Esophagus muscularis mucosa (tissue), 4 donors: ENCODE measurements around the gene CYBA. TPM values are rescaled to one million over a fixed set of nuclear protein-coding genes. Genes with fewer than 3 reads are reported as not detected.

Experiments used
- DNase-seq: peaks from one replicate; pipeline ENCODE4 v3.0.0-alpha.2; 2017; ENCODE audit errors: extremely low spot score
- H3K27ac ChIP-seq, 4 donors: fragments of 200-600 bp; sonication (generic); replicated peaks in 1 of 4; 1 replicate in 3 of 4; 2 replicates in 1 of 4; pipeline ENCODE4 v1.5.1; 2016 to 2019; ENCODE audit warnings: mild to moderate bottlenecking in 1 of 4
- H3K27me3 ChIP-seq, 4 donors: fragments of 200-600 bp; sonication (generic); one replicate each; pipeline versions ENCODE4 v1.5.1 to v1.6.0; 2016 to 2019
- H3K36me3 ChIP-seq, 4 donors: fragments of 200-600 bp; sonication (generic); one replicate each; pipeline ENCODE4 v1.5.1; 2016 to 2019
- H3K4me1 ChIP-seq, 4 donors: fragments of 200-600 bp; sonication (generic); one replicate each; pipeline ENCODE4 v1.5.1; 2016 to 2019
- H3K4me3 ChIP-seq, 4 donors: fragments of 200-600 bp; sonication (generic); 1 replicate in 2 of 4; 2 replicates in 2 of 4; pipeline ENCODE4 v1.5.1; 2016 to 2019; ENCODE audit warnings: mild to moderate bottlenecking in 4 of 4, moderate library complexity in 1 of 4
- H3K9me3 ChIP-seq, 4 donors: fragments of 200-600 bp; sonication (generic); 1 replicate in 3 of 4; 2 replicates in 1 of 4; pipeline ENCODE4 v1.5.1; 2016 to 2019
- EP300 ChIP-seq: sonication (generic); formaldehyde crosslinking; IDR thresholded peaks from one replicate; pipeline ENCODE4 v1.6.1; 2017; ENCODE audit warnings: antibody characterized with exemption
- POLR2A ChIP-seq: fragments of 450-650 bp; IDR thresholded peaks from one replicate; pipeline ENCODE4 v1.6.1; 2017; ENCODE audit warnings: antibody characterized with exemption, moderate library complexity, mild to moderate bottlenecking, low read depth
- POLR2AphosphoS5 ChIP-seq, 2 donors: sonication (generic); formaldehyde crosslinking; IDR thresholded peaks; one replicate each; pipeline ENCODE4 v1.6.1; 2017; ENCODE audit warnings: antibody characterized with exemption in 2 of 2
- WGBS: methylation state at CpG from one replicate; pipeline ENCODE4 v1.1.5; 2018; 5-methylcytosine and 5-hydroxymethylcytosine counted together
- intact Hi-C: fragments of 100-400 bp; cut with DNase I; formaldehyde crosslinking; loops from one replicate; pipeline ENCODE4 v1.15.1; 2023
- total RNA-seq, 4 donors: library from RNA; depleted of rRNA; stranded (reverse); fragments of >200 nt; gene quantifications; one replicate each; pipeline versions ENCODE4 v1.1.0 to v1.2.1, GENCODE V29; 2016
- TF ChIP-seq, protein P1 (sequence below), 3 experiments: fragments of 200-600 bp in 2 of 3; fragments of 450-650 bp in 1 of 3; sonication (generic) in 2 of 3; IDR thresholded peaks; one replicate each; pipeline ENCODE4 v1.5.1; 2017 to 2019; ENCODE audit warnings: antibody characterized with exemption in 3 of 3, mild to moderate bottlenecking in 2 of 3, moderate library complexity in 1 of 3

Gene CYBA
- total RNA-seq, 4 donors from 2014 or later = 46.5 to 156 (median 99.2) TPM

- WGBS = 89% methylated on average over 3 of the region's 3 CpGs
- intact Hi-C loops = no loop called here
- Histone ChIP-seq H3K4me3 (no peak overlapping the region), H3K27me3 (no peaks in the 10 kb centered on the region), H3K36me3 (peaks cover 26 to 65% (median 42%) of the 10 kb centered on the region in 4 donors), H3K4me1 (peaks cover 21 to 40% (median 30%) of the 10 kb centered on the region in 4 donors), H3K9me3 (no peaks in the 10 kb centered on the region), H3K27ac (no peak overlapping the region)
- TF ChIP-seq EP300 = no peak
- no peak for TF ChIP-seq POLR2AphosphoS5 (IDR thresholded peaks at IDR 0.05)
- no peak for TF ChIP-seq POLR2A
- TF ChIP-seq, protein P1, sequence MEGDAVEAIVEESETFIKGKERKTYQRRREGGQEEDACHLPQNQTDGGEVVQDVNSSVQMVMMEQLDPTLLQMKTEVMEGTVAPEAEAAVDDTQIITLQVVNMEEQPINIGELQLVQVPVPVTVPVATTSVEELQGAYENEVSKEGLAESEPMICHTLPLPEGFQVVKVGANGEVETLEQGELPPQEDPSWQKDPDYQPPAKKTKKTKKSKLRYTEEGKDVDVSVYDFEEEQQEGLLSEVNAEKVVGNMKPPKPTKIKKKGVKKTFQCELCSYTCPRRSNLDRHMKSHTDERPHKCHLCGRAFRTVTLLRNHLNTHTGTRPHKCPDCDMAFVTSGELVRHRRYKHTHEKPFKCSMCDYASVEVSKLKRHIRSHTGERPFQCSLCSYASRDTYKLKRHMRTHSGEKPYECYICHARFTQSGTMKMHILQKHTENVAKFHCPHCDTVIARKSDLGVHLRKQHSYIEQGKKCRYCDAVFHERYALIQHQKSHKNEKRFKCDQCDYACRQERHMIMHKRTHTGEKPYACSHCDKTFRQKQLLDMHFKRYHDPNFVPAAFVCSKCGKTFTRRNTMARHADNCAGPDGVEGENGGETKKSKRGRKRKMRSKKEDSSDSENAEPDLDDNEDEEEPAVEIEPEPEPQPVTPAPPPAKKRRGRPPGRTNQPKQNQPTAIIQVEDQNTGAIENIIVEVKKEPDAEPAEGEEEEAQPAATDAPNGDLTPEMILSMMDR (IDR thresholded peaks at IDR 0.05) = no peak
- DNase-seq = no peak
Observed at GRCh38 chr16:88596483-88596882, 54.4 kb downstream of the CYBA start.

DNA sequence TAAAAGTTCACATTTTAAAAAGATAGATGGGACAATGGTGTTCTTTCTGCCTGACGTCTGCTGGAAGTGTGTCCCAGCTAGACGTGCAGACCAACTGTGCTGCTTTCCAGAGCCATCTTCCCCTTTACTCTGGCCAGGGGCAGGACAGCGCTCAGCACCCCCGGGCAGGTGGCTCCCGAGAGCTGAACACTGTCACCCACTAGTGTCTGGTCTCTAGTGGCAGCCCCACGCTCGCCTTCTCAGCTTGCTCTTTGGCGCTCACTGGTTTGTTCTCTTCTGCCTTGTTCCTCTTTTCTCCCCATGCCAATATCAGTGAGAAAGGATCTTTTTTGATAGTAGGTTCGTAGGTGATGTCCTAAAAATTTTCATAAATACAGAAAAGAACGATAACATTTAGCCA is 54.9 kb downstream of the CYBA start:
- Histone ChIP-seq H3K27me3 (no peaks in the 10 kb centered on the region), H3K27ac (no peak overlapping the region), H3K4me1 (peaks cover 20 to 39% (median 27%) of the 10 kb centered on the region in 4 donors), H3K9me3 (no peaks in the 10 kb centered on the region), H3K4me3 (no peak overlapping the region), H3K36me3 (peaks cover 20 to 64% (median 38%) of the 10 kb centered on the region in 4 donors)
- WGBS = 87% methylated on average over 10 of the region's 10 CpGs
- DNase-seq = no peak
- TF ChIP-seq EP300 (no peak), POLR2AphosphoS5 (IDR thresholded peaks at IDR 0.05) (no peak), POLR2A (no peak)
- TF ChIP-seq, protein P1 (IDR thresholded peaks at IDR 0.05) = no peak
- intact Hi-C loops = no loop called here

DNA sequence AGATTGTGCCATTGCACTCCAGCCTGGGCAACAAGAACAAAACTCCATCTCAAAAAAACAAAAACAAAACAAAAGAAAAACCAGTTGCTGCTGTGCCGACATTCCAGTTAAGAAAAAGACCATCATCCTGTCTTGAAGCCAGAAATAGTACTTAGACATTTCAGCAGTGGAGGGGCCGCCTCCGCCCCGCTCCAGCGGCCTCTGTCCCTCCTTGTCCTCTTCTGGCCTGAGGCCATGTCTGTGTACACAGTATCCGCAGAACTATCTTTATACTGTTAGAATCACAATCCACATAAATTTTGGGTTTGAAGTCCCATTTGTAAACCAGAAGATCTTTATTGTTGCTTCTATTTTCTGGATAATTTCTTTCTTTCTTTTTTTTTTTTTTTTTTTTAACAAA is 55.8 kb downstream of the CYBA start:
- WGBS = 90% methylated on average over 6 of the region's 6 CpGs
- Histone ChIP-seq H3K36me3 (peaks cover 12 to 64% (median 35%) of the 10 kb centered on the region in 4 donors), H3K4me1 (peaks cover 12 to 30% (median 19%) of the 10 kb centered on the region in 4 donors), H3K27me3 (no peaks in the 10 kb centered on the region), H3K27ac (no peak overlapping the region), H3K9me3 (no peaks in the 10 kb centered on the region), H3K4me3 (no peak overlapping the region)
- TF ChIP-seq EP300 (no peak), POLR2A (no peak), POLR2AphosphoS5 (IDR thresholded peaks at IDR 0.05) (no peak)
- TF ChIP-seq, protein P1 (IDR thresholded peaks at IDR 0.05) = no peak
- intact Hi-C loops = no loop called here
- no peak for DNase-seq

DNA sequence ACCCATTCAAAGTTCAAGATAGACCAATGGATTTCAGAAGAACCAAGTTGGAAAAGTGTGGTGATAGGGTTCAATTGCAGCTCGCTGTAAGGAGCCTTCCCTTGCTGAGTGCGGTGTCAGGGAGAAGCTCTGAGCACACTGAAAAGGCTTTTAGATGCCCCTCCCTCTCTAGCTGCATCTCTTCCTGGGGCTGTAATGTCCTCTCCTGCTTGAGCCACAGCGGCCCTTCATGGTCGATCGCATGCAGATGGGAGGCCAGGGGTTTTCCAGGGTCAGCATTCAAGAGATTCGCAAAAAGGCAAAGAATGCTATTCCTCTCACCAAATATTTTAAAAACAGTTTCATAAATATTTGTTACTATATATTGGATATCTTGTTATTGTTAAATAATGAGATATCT is 56.9 kb downstream of the CYBA start:
- intact Hi-C loops = no loop called here
- Histone ChIP-seq H3K27ac (no peak overlapping the region), H3K36me3 (peaks cover 11 to 64% (median 35%) of the 10 kb centered on the region in 4 donors), H3K27me3 (no peaks in the 10 kb centered on the region), H3K9me3 (no peaks in the 10 kb centered on the region), H3K4me1 (peaks cover 7 to 24% (median 8%) of the 10 kb centered on the region in 4 donors), H3K4me3 (no peak overlapping the region)
- TF ChIP-seq POLR2A (no peak), POLR2AphosphoS5 (IDR thresholded peaks at IDR 0.05) (no peak), EP300 (no peak)
- TF ChIP-seq, protein P1 (IDR thresholded peaks at IDR 0.05) = no peak
- no peak for DNase-seq
- 96% methylated on average over 6 of the region's 6 CpGs for WGBS

DNA sequence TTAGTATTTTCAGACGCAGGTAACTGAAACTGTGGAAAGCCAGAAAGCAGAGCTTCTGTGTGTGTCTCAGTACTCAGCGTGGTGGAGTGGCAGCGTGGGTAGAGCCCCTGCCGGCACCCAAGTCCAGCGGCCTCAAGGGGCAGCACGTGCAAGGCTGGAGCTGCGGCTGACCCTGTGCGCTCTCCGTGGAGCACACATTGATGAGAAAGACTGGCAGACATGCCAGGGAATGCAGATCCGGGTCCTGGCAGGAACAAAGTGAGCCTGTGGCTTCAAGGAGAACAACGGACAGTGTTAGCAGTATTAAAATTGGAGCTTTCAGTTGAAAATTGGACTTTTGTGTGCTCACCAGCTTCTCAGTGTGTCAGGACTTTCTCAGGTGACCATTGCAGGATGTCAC is 57.4 kb downstream of the CYBA start:
- Histone ChIP-seq H3K4me1 (peaks cover 3 to 20% (median 4%) of the 10 kb centered on the region in 4 donors), H3K4me3 (no peak overlapping the region), H3K36me3 (peaks cover 14 to 64% (median 35%) of the 10 kb centered on the region in 4 donors), H3K27ac (no peak overlapping the region), H3K9me3 (no peaks in the 10 kb centered on the region), H3K27me3 (no peaks in the 10 kb centered on the region)
- WGBS = 84% methylated on average over 11 of the region's 11 CpGs
- TF ChIP-seq, protein P1 (IDR thresholded peaks at IDR 0.05) = no peak
- TF ChIP-seq POLR2A = no peak
- intact Hi-C loops = no loop called here
- DNase-seq = no peak
